ENCODE results near the gene SLC66A1. TPM values are rescaled to one million over a fixed set of nuclear protein-coding genes. Genes with fewer than 3 reads are reported as not detected.

The SLC66A1 gene
- total and polyA plus RNA-seq, 2 of the 13 experiments (the other 11 are each of a cell fraction or from before 2014, with no cell fraction given) = 15.4 to 18.9 TPM

DNA sequence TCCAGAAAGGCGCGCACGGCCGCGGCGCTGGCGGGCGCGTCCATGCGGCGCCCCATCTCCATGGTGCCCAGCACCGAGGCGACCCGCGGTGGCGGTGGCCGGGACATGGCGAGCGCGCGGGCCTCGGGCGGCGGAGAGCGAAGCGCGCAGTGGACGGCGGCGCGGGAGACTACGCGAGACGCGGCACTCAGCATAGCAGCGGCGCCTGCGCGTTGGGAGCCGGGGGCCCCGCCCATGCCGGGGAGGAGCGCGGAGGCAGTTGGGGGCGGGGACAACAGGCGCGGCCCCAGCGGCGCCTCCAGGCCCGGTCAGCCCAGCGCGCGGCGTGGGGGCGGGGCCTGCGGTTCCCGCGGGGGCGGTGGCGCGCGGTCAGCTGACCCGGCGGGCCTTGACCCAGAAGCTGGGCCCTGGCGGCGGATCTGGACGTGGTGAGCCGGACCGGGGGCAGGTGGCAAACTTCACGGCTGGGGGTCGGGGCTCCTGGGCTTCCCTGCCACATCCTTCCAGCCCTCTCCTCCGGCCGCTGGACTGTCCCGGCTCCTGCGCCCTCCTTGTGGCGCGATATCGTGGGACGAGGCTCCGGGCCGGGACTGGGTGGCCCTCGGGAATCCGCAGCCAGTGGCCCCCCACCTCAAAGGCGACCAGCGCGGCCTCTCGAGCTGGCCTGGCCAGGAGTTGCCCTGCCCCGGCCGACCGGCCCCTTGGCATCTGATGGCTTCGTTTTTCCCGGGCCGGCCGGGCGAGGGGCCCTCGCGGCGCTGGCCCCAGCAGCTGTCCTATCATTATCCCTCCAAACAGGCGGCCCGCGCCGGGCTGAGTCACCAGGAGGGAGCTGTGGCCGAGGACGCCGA is at the start of gene SLC66A1, which contains the start of gene AKR7A2 (continued):
- peak; percentile 66; the same call in 1 of the 2 replicates for TF ChIP-seq ZNF816 (CRISPR knock-in tag; IDR thresholded peaks at IDR 0.05; ENCODE audit: borderline replicate concordance)
- TF ChIP-seq RBM39 (IDR thresholded peaks at IDR 0.05; ENCODE audit: low read depth, low read length, poor library complexity, severe bottlenecking) = peak; percentile 51
- TF ChIP-seq HNRNPL (IDR thresholded peaks at IDR 0.05; ENCODE audit: low read depth, low read length) = 0 out of 2 replicates have a peak, but pooled peaks have one; percentile 68
- TF ChIP-seq HNF4A (CRISPR knock-in tag; IDR thresholded peaks at IDR 0.05) = no peak
- no peak for TF ChIP-seq SRSF4 (IDR thresholded peaks at IDR 0.05; ENCODE audit: low read depth, low read length, poor library complexity, severe bottlenecking)
- 0 out of 2 replicates have a peak, but pooled peaks have one; percentile 17 for TF ChIP-seq ESRRA (CRISPR knock-in tag; IDR thresholded peaks at IDR 0.05; ENCODE audit: low read depth)
- peak; percentile 66 for TF ChIP-seq IRX3 (CRISPR knock-in tag; IDR thresholded peaks at IDR 0.05; ENCODE audit: borderline replicate concordance, low read depth)
- TF ChIP-seq ZNF598 (CRISPR knock-in tag; IDR thresholded peaks at IDR 0.05; ENCODE audit: borderline replicate concordance) = 0 out of 2 replicates have a peak, but pooled peaks have one; percentile 60
- 0 out of 2 replicates have a peak, but pooled peaks have one; percentile 8 for TF ChIP-seq ZNF331 (CRISPR knock-in tag; IDR thresholded peaks at IDR 0.05)
- TF ChIP-seq, protein P1, sequence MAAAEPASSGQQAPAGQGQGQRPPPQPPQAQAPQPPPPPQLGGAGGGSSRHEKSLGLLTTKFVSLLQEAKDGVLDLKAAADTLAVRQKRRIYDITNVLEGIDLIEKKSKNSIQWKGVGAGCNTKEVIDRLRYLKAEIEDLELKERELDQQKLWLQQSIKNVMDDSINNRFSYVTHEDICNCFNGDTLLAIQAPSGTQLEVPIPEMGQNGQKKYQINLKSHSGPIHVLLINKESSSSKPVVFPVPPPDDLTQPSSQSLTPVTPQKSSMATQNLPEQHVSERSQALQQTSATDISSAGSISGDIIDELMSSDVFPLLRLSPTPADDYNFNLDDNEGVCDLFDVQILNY (CRISPR knock-in tag; conservative IDR thresholded peaks at IDR 0.05) = peak; percentile 61
- no peak for TF ChIP-seq KLF13 (CRISPR knock-in tag; IDR thresholded peaks at IDR 0.05)
- no peak for TF ChIP-seq ZNF101 (CRISPR knock-in tag; IDR thresholded peaks at IDR 0.05; ENCODE audit: borderline replicate concordance, low read depth)
- no peak for TF ChIP-seq ZNF737 (CRISPR knock-in tag; IDR thresholded peaks at IDR 0.05; ENCODE audit: borderline replicate concordance)
- no peak for TF ChIP-seq ZNF557 (CRISPR knock-in tag; IDR thresholded peaks at IDR 0.05)
- TF ChIP-seq GMEB1 (CRISPR knock-in tag; IDR thresholded peaks at IDR 0.05; ENCODE audit: borderline replicate concordance) = peak; percentile 43; the same call in 1 of the 2 replicates
- TF ChIP-seq, protein P2, sequence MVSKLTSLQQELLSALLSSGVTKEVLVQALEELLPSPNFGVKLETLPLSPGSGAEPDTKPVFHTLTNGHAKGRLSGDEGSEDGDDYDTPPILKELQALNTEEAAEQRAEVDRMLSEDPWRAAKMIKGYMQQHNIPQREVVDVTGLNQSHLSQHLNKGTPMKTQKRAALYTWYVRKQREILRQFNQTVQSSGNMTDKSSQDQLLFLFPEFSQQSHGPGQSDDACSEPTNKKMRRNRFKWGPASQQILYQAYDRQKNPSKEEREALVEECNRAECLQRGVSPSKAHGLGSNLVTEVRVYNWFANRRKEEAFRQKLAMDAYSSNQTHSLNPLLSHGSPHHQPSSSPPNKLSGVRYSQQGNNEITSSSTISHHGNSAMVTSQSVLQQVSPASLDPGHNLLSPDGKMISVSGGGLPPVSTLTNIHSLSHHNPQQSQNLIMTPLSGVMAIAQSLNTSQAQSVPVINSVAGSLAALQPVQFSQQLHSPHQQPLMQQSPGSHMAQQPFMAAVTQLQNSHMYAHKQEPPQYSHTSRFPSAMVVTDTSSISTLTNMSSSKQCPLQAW (CRISPR knock-in tag; IDR thresholded peaks at IDR 0.05) = peak; percentile 42; the same call in 1 of the 2 replicates
- TF ChIP-seq ZNF232 (CRISPR knock-in tag; IDR thresholded peaks at IDR 0.05; ENCODE audit: borderline replicate concordance) = no peak
- no peak for TF ChIP-seq TEAD3 (CRISPR knock-in tag; optimal IDR thresholded peaks at IDR 0.05; ENCODE audit: borderline replicate concordance)
- no peak for TF ChIP-seq CC2D1A (CRISPR knock-in tag; IDR thresholded peaks at IDR 0.05)
- TF ChIP-seq ZNF616 (CRISPR knock-in tag; IDR thresholded peaks at IDR 0.05; ENCODE audit: low read depth) = 0 out of 2 replicates have a peak, but pooled peaks have one; percentile 63
- TF ChIP-seq KAT8 (CRISPR knock-in tag; IDR thresholded peaks at IDR 0.05) = peak; percentile 72; the same call in 1 of the 2 replicates
- peak; percentile 94 for TF ChIP-seq SRSF1 (optimal IDR thresholded peaks at IDR 0.05; ENCODE audit: low read depth, low read length)
- TF ChIP-seq NR2C2 (CRISPR knock-in tag; IDR thresholded peaks at IDR 0.05; ENCODE audit: borderline replicate concordance) = peak; percentile 79

Measured in HepG2 (cell line).